HG03103 (cell line): ENCODE data around the gene ITGB1BP1.

Source experiments
- ATAC-seq: cut with Tn5 transposase; IDR thresholded peaks from one replicate; pipeline ENCODE4 v1.9.1; 2021; ENCODE audit warnings: low read depth; ENCODE audit not compliant: unreplicated experiment

The ITGB1BP1 gene

GRCh38 chr2:9355270-9355669 is 68.1 kb downstream of the ITGB1BP1 start:
- ATAC-seq = no peak

GRCh38 chr2:9354318-9354717 is 69.0 kb downstream of the ITGB1BP1 start:
- ATAC-seq = no peak
